NB4 (cell line): Measurements from ENCODE around the gene DLGAP4.

ENCODE experiments used
- DNase-seq: peaks from one replicate; pipeline ENCODE4 v3.0.0; 2010; ENCODE audit warnings: low read depth
- H3K4me3 ChIP-seq: one replicate; pipeline ENCODE4 v1.5.1; 2011; ENCODE audit warnings: mild to moderate bottlenecking, low read depth, low read length, moderate library complexity
- CTCF ChIP-seq: IDR thresholded peaks from one replicate; pipeline ENCODE4 v1.5.1; 2012; ENCODE audit warnings: low read depth, low read length
- MAX ChIP-seq: IDR thresholded peaks from 2 replicates; pipeline ENCODE4 v1.6.1; 2011; ENCODE audit warnings: low read depth, low read length
- MYC ChIP-seq: IDR thresholded peaks from 2 replicates; pipeline ENCODE4 v1.6.1; 2011; ENCODE audit warnings: low read depth, low read length
- POLR2A ChIP-seq: IDR thresholded peaks from 2 replicates; pipeline ENCODE4 v1.6.1; 2011; ENCODE audit warnings: mild to moderate bottlenecking; ENCODE audit not compliant: insufficient read length; ENCODE audit errors: extremely low read depth

The DLGAP4 gene

GRCh38 chr20:36574366-36575135 lies 268.4 kb downstream of the DLGAP4 start:
- H3K4me3 ChIP-seq = peak overlapping the region; percentile 79
- TF ChIP-seq POLR2A = no peak
- peak; percentile 94 for TF ChIP-seq MYC
- TF ChIP-seq MAX = peak; percentile 89
- DNase-seq = peak; percentile 82

- H3K4me3 ChIP-seq = peak overlapping the region; percentile 21
- TF ChIP-seq CTCF (no peak), POLR2A (no peak), MYC (no peak)
- DNase-seq = no peak
Observed at GRCh38 chr20:36576081-36576445, 269.9 kb downstream of the DLGAP4 start.
